NB4 (cell line): ENCODE data around the gene ZC3H13.

Experiments
- CTCF ChIP-seq: IDR thresholded peaks from one replicate; pipeline ENCODE4 v1.5.1; 2012; ENCODE audit warnings: low read depth, low read length
- MAX ChIP-seq: IDR thresholded peaks from 2 replicates; pipeline ENCODE4 v1.6.1; 2011; ENCODE audit warnings: low read depth, low read length
- MYC ChIP-seq: IDR thresholded peaks from 2 replicates; pipeline ENCODE4 v1.6.1; 2011; ENCODE audit warnings: low read depth, low read length
- POLR2A ChIP-seq: IDR thresholded peaks from 2 replicates; pipeline ENCODE4 v1.6.1; 2011; ENCODE audit warnings: mild to moderate bottlenecking; ENCODE audit not compliant: insufficient read length; ENCODE audit errors: extremely low read depth

- no peak for TF ChIP-seq CTCF
- no peak for TF ChIP-seq MAX
- no peak for TF ChIP-seq POLR2A
- no peak for TF ChIP-seq MYC
These were observed 841 bp upstream of the ZC3H13 start for GRCh38 chr13:46053162-46054012.
